Erythroblast (primary cell): Measurements from ENCODE around the gene IL4R.

Experiments
- DNase-seq, 2 experiments: peaks; one replicate each; lab custom pipeline; 2025; lab: John Stamatoyannopoulos, UW
- GATA1 ChIP-seq: IDR thresholded peaks from 2 replicates; pipeline ENCODE4 v1.6.1; 2011; ENCODE audit warnings: low read depth, mild to moderate bottlenecking, control low read depth, low read length, moderate library complexity
- POLR2A ChIP-seq: IDR thresholded peaks from 2 replicates; pipeline ENCODE4 v1.6.1; 2011; ENCODE audit warnings: mild to moderate bottlenecking, low read length

Gene IL4R

DNA sequence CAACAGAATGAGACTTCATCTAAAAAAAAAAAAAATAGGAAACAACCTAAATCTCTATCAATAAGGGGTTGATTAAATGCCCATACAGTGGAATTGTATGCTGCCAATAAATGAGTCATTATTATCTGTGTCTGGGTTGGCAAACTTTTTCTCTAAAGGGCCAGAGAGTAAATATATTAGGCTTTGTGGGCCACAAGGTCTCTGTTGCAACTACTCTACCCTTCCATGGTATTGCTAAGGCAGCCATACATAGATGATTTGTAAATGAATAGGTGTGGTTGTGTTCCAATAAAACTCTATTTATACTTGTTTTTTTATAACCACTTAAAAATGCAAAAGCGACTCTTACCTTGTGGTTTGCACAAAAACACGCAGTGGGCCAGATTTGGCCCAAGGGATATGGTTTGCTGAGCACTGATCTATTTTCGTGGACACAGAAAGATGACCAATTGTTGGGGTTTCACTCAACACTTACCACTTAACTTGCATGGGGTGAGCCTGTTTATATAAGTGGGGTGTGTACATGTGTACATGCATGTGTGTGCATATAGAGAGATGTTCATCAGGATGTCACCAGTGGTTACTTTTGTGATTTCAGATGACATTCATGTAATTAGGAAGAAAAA is 12.4 kb upstream of the IL4R start:
- no peak for DNase-seq
- TF ChIP-seq GATA1 (no peak), POLR2A (no peak)

DNA sequence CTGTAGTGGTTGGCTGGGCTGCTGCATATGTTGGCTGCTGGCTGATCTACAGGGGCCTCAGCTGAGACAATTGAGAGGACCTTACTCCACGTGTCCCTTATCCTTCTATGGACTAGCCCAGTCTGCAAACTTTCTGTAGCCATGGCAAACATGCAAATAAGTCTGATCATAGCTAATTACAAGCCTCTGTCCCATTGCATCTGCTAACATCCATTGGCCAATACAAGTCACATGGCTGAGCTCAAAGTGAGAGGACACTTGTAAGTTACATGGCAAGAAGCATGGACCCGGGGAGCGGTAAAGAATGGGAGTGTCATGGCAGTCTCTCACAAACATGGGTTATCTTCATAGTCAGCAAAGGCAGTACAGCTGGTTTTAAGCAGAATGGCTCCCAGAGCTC is 11.6 kb upstream of the IL4R start:
- TF ChIP-seq POLR2A: no peak
- no peak for TF ChIP-seq GATA1
- no peak for DNase-seq

DNA sequence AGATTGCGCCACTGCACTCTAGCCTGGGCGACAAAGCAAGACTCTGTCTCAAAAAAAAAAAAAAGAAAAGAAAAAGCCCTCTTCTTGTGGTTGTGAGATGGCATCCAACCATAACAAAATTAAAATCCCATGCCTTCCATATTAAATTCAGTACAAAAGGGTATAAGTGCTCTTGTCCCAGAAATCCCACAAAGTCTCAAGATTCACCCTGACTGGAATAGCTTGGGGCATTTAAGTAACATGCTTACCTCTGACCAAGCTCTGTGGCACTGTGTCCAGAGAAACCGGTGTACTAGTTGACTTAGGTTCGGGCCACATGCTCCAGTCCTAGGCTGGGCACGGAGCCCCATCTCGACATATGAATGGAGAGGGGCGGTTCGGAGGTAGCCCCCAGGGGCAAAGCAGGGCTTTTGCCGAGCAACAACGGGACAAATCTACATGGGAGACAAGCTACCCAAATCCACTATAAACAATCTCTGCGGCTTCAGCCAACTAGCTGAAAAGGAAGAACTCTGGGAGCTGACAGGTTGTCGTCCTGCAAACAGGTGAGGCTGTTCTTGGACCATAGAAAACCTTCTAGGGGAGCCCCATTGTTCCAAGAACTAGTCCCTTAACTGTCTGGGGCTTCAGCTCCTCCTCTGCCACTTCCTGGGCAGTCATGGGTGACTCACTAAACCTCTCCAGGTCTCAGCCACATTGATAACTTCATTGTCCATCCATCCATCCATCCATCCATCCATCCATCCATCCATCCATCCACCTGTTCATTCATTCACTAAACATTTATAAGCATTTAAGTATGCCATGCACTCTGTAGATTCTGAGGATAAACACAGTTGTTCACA is 10.3 kb upstream of the IL4R start:
- TF ChIP-seq GATA1 (no peak), POLR2A (no peak)
- no peak for DNase-seq

DNA sequence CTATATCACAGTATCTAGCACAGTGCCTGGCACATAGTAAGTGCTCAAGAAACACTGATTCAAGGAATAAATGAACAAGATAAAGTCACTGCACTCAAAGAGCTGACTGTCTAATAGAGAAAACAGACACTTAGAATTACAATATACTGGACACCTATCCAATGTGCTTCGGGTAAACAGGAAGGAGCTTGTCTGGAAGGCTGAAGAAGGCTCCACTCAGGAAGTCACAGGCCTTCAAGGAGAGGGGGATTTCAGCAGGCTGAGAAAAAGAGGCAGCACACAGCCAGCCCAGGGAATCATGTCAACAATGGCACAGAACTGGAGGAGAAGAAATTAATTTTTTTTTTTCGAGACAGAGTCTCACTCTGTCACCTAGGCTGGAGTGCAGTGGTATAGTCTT is 9.7 kb upstream of the IL4R start:
- no peak for DNase-seq
- TF ChIP-seq GATA1: no peak
- no peak for TF ChIP-seq POLR2A

DNA sequence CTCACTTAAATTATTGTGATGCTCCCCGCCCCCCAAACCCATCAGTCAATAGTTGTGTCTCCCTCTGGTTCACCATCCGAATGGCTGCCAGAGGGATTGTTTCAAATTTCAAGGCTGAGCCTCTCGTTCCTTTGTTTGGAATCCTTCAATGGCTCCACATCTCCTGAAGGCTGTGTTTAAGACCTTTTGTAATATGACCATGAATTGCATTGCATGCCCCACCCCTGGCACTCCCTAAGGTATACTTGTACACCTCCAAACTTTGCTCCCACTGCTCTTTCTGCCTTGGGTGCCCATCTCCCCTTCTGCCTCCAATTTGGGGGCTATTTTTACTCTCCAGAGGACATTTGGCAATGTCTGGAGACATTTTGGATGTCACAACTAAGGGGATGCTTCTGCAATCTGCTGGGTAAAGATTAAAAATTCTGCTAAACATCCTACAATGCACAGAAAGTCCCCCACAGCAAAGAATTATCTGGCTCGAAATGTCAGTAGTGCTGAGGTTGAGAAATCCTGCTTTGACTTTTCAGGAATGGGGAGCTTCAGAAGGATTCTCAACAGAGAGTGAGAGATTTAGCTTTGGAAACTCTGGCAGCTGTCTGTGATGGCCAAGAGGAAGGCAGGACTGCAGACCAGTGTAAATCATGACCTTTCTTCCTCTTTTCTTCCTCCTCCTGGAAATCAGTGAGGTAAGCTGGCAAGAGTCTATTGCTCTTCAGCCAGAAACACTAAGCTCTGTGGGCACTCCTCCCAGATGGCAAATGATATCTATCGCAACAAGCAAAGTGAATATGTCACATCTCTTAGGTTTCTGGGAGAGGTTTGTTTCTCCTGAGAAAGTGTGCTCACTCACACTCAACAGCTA is 8.7 kb upstream of the IL4R start:
- no peak for TF ChIP-seq POLR2A
- no peak for TF ChIP-seq GATA1
- DNase-seq: no peak

DNA sequence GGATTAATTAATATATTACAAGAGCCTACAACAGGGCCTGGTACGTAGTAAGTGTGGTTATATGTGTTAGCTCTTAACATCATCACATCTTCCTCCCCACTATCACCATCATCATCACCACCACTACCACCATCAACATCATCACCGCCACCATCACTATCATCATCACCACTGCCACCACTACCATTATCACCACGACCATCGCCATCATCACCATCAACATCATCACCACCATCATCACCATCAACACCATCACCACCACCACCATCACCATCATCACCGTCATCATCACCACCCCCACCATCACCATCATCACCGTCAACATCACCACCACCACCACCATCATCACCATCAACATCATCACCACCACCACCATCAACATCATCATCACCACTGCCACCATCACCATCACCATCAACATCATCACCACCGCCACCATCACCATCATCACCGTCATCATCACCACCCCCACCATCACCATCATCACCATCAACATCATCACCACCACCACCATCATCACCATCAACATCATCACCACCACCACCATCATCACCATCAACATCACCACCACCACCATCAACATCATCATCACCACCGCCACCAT is 7.8 kb upstream of the IL4R start:
- no peak for TF ChIP-seq GATA1
- no peak for TF ChIP-seq POLR2A
- no peak for DNase-seq

DNA sequence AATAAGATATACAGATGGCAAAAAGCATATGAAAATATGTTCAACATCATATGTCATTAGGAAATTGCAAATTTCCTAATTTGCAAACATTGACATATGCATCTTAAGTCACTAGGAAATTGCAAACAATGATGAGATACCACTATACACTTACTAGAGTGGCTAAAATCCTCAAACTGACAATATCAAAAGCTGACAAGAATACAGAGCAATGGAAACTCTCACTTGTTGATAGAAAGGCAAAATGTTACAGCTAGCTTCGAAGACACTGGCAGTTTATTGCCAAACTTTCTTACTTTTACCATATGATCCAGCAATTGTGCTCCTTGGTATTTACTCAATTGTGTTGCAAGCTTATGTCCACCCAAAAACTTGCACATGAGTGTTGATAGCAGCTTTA is 5.0 kb upstream of the IL4R start:
- DNase-seq: no peak
- TF ChIP-seq POLR2A (no peak), GATA1 (no peak)

DNA sequence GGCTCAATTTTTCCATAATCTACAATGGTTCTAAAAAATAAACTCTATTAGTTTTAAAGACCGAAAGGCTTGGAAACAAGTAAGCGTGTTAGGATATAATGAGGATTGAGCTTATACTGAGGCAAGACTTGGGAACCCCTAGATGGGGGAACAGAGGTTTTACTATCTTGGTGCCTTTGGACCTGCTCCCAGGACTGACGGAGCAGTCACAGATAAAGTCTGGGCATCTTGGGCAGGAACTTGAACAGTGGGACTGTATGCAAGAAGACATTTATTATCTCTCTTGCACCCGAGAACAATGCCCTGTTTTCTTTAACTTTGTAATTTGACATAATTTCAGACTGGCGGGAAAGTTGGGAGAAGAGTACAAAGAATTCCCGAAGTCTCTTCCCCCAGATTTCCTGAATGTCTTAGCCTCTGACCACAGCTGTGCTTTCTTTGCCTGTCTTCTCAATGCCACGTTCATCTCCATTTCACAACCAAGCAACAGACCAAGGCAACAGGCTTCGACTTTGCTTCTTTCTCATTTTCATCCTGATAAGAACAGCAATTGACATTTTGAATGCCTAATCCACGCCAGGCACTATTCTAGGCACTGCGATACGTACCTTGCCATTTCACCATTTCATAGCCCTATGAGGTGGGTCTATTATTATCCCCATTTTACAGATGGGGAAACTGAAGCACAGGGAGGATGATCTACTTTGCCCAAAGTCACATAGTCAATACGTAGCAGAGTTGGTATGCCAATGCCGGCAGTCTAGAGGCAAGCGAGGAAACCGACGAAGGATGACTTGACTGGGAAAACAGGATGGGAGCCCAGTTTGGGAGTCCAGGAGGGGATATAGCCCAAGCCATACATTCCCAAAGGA is 3.0 kb upstream of the IL4R start:
- TF ChIP-seq GATA1: no peak
- TF ChIP-seq POLR2A: no peak
- no peak for DNase-seq

DNA sequence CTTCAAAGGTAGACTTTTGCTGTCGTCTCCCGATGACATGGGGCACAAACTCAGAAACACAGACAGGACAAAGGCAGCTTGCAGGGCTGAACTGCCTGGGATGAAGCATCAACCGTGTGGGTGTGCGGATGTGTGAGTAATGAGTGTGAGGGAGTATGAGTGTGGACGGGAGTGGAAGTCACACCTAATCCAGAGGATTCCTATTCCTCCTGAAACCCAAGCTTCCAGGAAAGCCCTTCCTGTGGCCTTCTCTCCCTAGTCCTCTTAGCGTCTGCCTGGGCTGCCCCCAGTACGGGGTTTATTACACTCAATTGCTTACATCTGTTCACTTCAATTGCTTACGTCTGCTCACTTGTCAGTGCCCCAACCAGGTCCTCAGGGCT is 2.3 kb upstream of the IL4R start:
- TF ChIP-seq POLR2A: no peak
- no peak for TF ChIP-seq GATA1
- no peak for DNase-seq

DNA sequence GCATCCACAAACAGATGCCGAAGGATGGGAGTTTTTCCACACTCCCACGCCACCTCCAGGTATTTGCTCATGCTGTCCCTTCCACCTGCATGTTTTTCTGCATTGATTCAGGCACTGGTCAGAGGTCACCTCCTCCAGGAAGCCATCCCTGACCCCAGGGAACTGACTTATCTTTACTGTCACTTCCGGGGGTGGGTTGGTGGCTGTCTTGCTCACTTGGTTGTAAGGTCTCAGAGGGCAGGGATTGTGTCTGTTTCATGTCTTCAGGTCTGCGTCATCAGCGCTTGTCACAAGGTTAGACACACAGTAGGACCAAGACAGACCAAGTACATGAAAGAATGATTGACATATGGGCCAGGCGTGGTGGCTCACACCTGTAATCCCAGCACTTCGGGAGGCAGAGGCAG is 1.9 kb upstream of the IL4R start:
- TF ChIP-seq POLR2A (no peak), GATA1 (no peak)
- DNase-seq: no peak

DNA sequence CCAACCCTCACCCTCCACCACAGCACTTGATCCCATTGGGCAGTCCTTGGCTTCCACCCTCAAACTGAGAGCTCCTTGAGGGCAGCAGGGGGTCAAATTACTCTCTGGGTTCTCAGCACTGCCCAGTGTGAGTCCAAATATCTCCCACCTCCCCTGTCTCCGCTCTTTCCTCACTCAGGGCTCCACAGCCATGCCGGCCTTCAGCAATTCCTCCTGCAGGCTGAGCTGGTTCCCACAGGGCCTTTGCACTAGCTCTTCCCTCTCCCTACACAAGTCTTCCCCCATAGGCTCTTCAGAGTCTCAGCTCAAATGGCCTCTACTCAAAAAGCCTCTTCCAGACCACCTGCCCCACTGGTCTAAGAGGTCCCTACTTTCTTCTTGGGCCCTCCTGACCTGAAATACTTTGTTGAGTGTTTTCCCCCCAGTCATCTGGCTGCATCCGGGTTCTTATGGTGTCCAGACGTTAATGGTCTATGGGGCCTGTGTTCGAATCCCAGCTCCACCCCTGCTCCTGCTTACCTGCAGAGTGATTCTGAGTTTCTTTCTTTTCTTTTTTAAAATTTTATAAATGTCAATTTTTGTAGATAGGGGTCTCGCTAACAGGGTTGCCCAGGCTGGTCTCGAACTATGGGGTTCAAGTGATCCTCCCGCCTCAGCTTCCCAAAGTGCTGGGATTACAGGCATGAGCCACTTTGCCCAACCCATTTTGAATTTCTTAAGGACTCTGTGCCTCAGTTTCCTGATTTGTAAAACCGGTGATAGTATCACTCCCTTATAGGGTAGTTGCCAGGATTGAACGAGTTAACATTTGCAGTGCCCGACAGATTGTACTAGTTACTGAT is 973 bp upstream of the IL4R start:
- no peak for DNase-seq
- no peak for TF ChIP-seq GATA1
- TF ChIP-seq POLR2A: no peak
